ENCODE results near the gene NEMP2.
A peak's percentile ranks its signal among the peaks of the same experiment; 100 is the strongest.

NEMP2 gene

GRCh38 chr2:190534310-190535120 is at the start of gene NEMP2:
Gene NEMP2, minus strand, starts transcription at chr2:190534722. Its CDS starts 67 bp downstream, at chr2:190534655.
- peak; percentile 63 for DNase-seq

GRCh38 chr2:190583507-190584337 is 49.2 kb upstream of the NEMP2 start:
- DNase-seq: peak; percentile 41

- no peak for DNase-seq
Measured at GRCh38 chr2:190582736-190583506, 48.4 kb upstream of the NEMP2 start.

GRCh38 chr2:190582019-190582418 is 47.5 kb upstream of the NEMP2 start:
- DNase-seq: no peak

- no peak for DNase-seq
Measured at GRCh38 chr2:190579915-190580846, 45.7 kb upstream of the NEMP2 start.

GRCh38 chr2:190579058-190579410 is 44.5 kb upstream of the NEMP2 start:
- DNase-seq: no peak

- no peak for DNase-seq
Measured at GRCh38 chr2:190578158-190579057, 43.9 kb upstream of the NEMP2 start.

- no peak for DNase-seq
Measured at GRCh38 chr2:190576573-190576972, 42.1 kb upstream of the NEMP2 start.

- no peak for DNase-seq
Measured at GRCh38 chr2:190575263-190575662, 40.7 kb upstream of the NEMP2 start.

GRCh38 chr2:190574169-190574568 is 39.6 kb upstream of the NEMP2 start:
- DNase-seq: no peak

GRCh38 chr2:190572246-190572645 is 37.7 kb upstream of the NEMP2 start:
- DNase-seq: no peak

GRCh38 chr2:190571686-190572085 is 37.2 kb upstream of the NEMP2 start:
- DNase-seq: no peak

- no peak for DNase-seq
Measured at GRCh38 chr2:190570871-190571270, 36.3 kb upstream of the NEMP2 start.

- DNase-seq: no peak
Measured at GRCh38 chr2:190569994-190570755, 35.7 kb upstream of the NEMP2 start.

GRCh38 chr2:190564838-190565237 is 30.3 kb upstream of the NEMP2 start:
- DNase-seq: no peak

- DNase-seq: no peak
Measured at GRCh38 chr2:190563646-190564045, 29.1 kb upstream of the NEMP2 start.

- no peak for DNase-seq
Measured at GRCh38 chr2:190563109-190563508, 28.6 kb upstream of the NEMP2 start.

- no peak for DNase-seq
Measured at GRCh38 chr2:190562121-190562520, 27.6 kb upstream of the NEMP2 start.

- no peak for DNase-seq
Measured at GRCh38 chr2:190561094-190561493, 26.6 kb upstream of the NEMP2 start.

- no peak for DNase-seq
Measured at GRCh38 chr2:190554357-190555006, 20.0 kb upstream of the NEMP2 start.
